CD14-positive monocyte (primary cell): ENCODE measurements around the gene SPTB. TPM values are rescaled to one million over a fixed set of nuclear protein-coding genes. Genes with fewer than 3 reads are reported as not detected.

Experiments
- DNase-seq, 3 donors: peaks; one replicate each; pipeline ENCODE4 v3.0.0-alpha.2; 2011 to 2022
- H2AFZ ChIP-seq: 2 replicates; pipeline ENCODE4 v1.6.0; 2012; ENCODE audit warnings: mild to moderate bottlenecking, low read depth, low read length, inconsistent platforms; ENCODE audit not compliant: insufficient read depth, poor library complexity, severe bottlenecking
- H3K27ac ChIP-seq, 2 donors: 1 replicate in 1 of 2; 2 replicates in 1 of 2; pipeline ENCODE4 v1.5.1; 2012 to 2013; ENCODE audit warnings: low read length in 2 of 2, control low read depth in 1 of 2, inconsistent platforms in 1 of 2, low read depth in 1 of 2, mild to moderate bottlenecking in 1 of 2
- H3K27me3 ChIP-seq, 2 donors: one replicate each; pipeline versions ENCODE4 v1.6.0 to v1.6.1; 2011 to 2013; ENCODE audit warnings: low read length in 2 of 2; ENCODE audit not compliant: control insufficient read depth in 2 of 2, insufficient read depth in 2 of 2
- H3K36me3 ChIP-seq, 2 donors: replicated peaks in 1 of 2; 1 replicate in 1 of 2; 2 replicates in 1 of 2; pipeline versions ENCODE4 v1.5.1 to v1.6.1; 2012 to 2013; ENCODE audit warnings: low read length in 2 of 2, control low read depth in 1 of 2, inconsistent platforms in 1 of 2, mild to moderate bottlenecking in 1 of 2; ENCODE audit not compliant: insufficient read depth in 2 of 2, control insufficient read depth in 1 of 2
- H3K4me1 ChIP-seq, 2 donors: 1 replicate in 1 of 2; 2 replicates in 1 of 2; pipeline versions ENCODE4 v1.5.1 to v1.6.1; 2012 to 2013; ENCODE audit warnings: low read length in 2 of 2, control low read depth in 1 of 2, inconsistent platforms in 1 of 2, mild to moderate bottlenecking in 1 of 2, moderate library complexity in 1 of 2; ENCODE audit not compliant: insufficient read depth in 2 of 2, control insufficient read depth in 1 of 2
- H3K4me2 ChIP-seq: replicated peaks from 2 replicates; pipeline ENCODE3; 2012; ENCODE audit warnings: low read length, moderate library complexity, mild to moderate bottlenecking; ENCODE audit not compliant: poor library complexity, severe bottlenecking; ENCODE audit errors: extremely low read depth
- H3K4me3 ChIP-seq, 3 experiments: fragments of 200-600 bp in 1 of 3; sonication (generic) in 1 of 3; replicated peaks in 1 of 3; 1 replicate in 2 of 3; 2 replicates in 1 of 3; pipeline ENCODE4 v1.5.1; 2011 to 2013; ENCODE audit warnings: low read length in 3 of 3, mild to moderate bottlenecking in 3 of 3, control low read depth in 2 of 3, low read depth in 2 of 3, inconsistent platforms in 1 of 3, moderate library complexity in 1 of 3
- H3K79me2 ChIP-seq: 2 replicates; pipeline ENCODE4 v1.6.0; 2012; ENCODE audit warnings: mild to moderate bottlenecking, control low read depth, inconsistent platforms, low read length, moderate library complexity; ENCODE audit not compliant: insufficient read depth
- H3K9ac ChIP-seq: 2 replicates; pipeline ENCODE4 v1.6.0; 2017; ENCODE audit warnings: low read length, mild to moderate bottlenecking; ENCODE audit not compliant: insufficient read depth, poor library complexity, severe bottlenecking
- H3K9me3 ChIP-seq, 2 donors: replicated peaks in 1 of 2; 1 replicate in 1 of 2; 2 replicates in 1 of 2; pipeline versions ENCODE4 v1.5.1 to v1.6.1; 2012 to 2013; ENCODE audit warnings: low read length in 2 of 2, control low read depth in 1 of 2; ENCODE audit not compliant: control insufficient read depth in 1 of 2, insufficient read depth in 1 of 2
- H4K20me1 ChIP-seq: 2 replicates; pipeline ENCODE4 v1.6.0; 2012; ENCODE audit warnings: mild to moderate bottlenecking, low read length, control low read depth, moderate library complexity; ENCODE audit not compliant: insufficient read depth
- H3K27ac Mint-ChIP-seq, 7 donors: one replicate each; pipeline ENCODE4 v1.8.0; 2020; ENCODE audit warnings: mild to moderate bottlenecking in 7 of 7, mixed read lengths in 7 of 7, moderate library complexity in 6 of 7, inconsistent platforms in 2 of 7
- H3K27me3 Mint-ChIP-seq, 3 donors: one replicate each; pipeline ENCODE4 v1.8.0; 2021 to 2022; ENCODE audit warnings: low read depth in 3 of 3, mild to moderate bottlenecking in 3 of 3, mixed read lengths in 3 of 3, moderate library complexity in 3 of 3, inconsistent platforms in 1 of 3
- H3K36me3 Mint-ChIP-seq, 2 donors: one replicate each; pipeline ENCODE4 v1.8.0; 2020; ENCODE audit warnings: mixed read lengths in 2 of 2, inconsistent platforms in 1 of 2, mild to moderate bottlenecking in 1 of 2
- H3K4me1 Mint-ChIP-seq: one replicate; pipeline ENCODE4 v1.8.0; 2020; ENCODE audit warnings: mild to moderate bottlenecking, mixed read lengths
- H3K4me3 Mint-ChIP-seq, 2 donors: one replicate each; pipeline ENCODE4 v1.8.0; 2020; ENCODE audit warnings: mild to moderate bottlenecking in 2 of 2, mixed read lengths in 2 of 2, moderate library complexity in 1 of 2
- H3K9me3 Mint-ChIP-seq, 7 donors: one replicate each; pipeline ENCODE4 v1.8.0; 2020 to 2022; ENCODE audit warnings: mixed read lengths in 7 of 7, mild to moderate bottlenecking in 6 of 7, moderate library complexity in 6 of 7, inconsistent platforms in 2 of 7
- WGBS: methylation state at CpG from one replicate; pipeline ENCODE4 v1.1.5; 2013; ENCODE audit warnings: missing lambda C conversion rate; ENCODE audit not compliant: insufficient coverage; 5-methylcytosine and 5-hydroxymethylcytosine counted together
- intact Hi-C, 2 donors: fragments of 100-400 bp; cut with micrococcal nuclease; formaldehyde crosslinking; loops; one replicate each; pipeline versions ENCODE4 v1.15.0 to v1.15.1; 2023
- polyA plus RNA-seq, 3 donors: library from polyadenylated mRNA; depleted of rRNA in 1 of 3; unstranded in 2 of 3; stranded (reverse) in 1 of 3; fragments of 300-500 nt in 2 of 3; fragments of >200 nt in 1 of 3; fragmentation: Illumina TruSeq in 2 of 3; gene quantifications; 1 replicate in 2 of 3; 2 replicates in 1 of 3; pipeline ENCODE4 v1.2.3, GENCODE V29; 2012 to 2021
- TF ChIP-seq, protein P1 (sequence below): fragments of 200-600 bp; IDR thresholded peaks from one replicate; pipeline ENCODE4 v1.8.0; 2022; ENCODE audit warnings: antibody characterized with exemption, mild to moderate bottlenecking

SPTB gene
- polyA plus RNA-seq, 3 donors: not detected

DNA sequence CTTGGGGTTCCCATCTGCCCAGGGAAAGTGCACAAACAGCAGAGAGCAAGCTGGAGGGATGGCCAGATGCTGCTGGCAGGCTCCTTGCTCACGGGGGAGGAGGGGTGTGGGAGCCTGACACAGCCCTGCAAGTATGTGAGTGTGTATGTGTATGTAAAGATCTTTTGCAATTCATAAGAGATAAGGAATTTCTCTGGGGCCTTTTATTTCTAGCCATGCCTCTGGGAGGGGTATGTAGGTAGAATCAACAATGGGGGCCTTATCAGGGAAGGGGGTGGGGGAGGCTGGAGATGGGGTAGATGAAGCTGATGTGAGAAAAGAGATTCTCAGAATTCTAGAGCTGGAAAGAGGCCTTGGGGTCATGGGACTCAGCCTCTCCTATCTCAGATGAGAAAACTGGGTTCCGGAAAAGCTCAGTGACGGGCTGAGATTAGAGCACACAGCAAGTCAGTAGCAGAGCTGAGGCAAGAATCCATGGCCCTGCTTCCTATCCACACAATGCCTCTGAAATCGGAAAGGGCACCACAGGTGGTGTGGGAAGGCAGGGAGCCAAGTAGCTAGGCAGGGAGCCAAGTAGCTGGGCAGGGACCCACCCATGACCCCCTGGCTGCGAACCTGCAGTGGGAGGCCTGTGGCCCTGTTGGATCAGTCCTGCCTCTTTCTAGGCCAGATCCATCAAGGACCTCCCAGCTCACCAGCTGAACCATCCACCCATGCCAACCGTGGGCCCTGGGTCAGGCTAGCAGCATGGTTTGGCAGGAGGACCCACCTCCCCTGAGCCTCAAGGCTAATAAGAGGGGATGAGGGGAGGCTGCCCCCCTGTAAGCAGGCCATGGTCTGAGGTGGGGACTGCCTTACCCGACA, 120.8 kb downstream of the SPTB start:
- Histone ChIP-seq H2AFZ (no peak overlapping the region), H3K79me2 (no peaks in the 10 kb centered on the region), H3K4me1 (peaks cover 0 to under 1% of the 10 kb centered on the region in 2 donors), H3K4me2 (no peak overlapping the region), H3K4me3 (no peak overlapping the region), H3K9me3 (peaks cover 0 to 3% of the 10 kb centered on the region in 2 donors), H3K36me3 (no peaks in the 10 kb centered on the region), H3K27ac (no peak overlapping the region), H4K20me1 (no peaks in the 10 kb centered on the region), H3K27me3 (peaks cover 0 to 28% of the 10 kb centered on the region in 2 donors), H3K9ac (no peak overlapping the region)
- Mint-ChIP-seq H3K27me3 (peaks cover 34 to 44% (median 42%) of the 10 kb centered on the region in 3 donors), H3K4me3 (no peak overlapping the region), H3K9me3 (peaks cover 0 to 8% (median 3%) of the 10 kb centered on the region in 7 donors), H3K4me1 (peaks cover 19% of the 10 kb centered on the region), H3K36me3 (no peaks in the 10 kb centered on the region), H3K27ac (peak overlapping the region in 2 of 7 donors; percentile 44 to 46)
- intact Hi-C loops: loop anchor here in 1 of 2 donors (5.0 kb wide), 1 partner anchor 72 kb away; no protein-coding TSS in a partner anchor
- TF ChIP-seq, protein P1, sequence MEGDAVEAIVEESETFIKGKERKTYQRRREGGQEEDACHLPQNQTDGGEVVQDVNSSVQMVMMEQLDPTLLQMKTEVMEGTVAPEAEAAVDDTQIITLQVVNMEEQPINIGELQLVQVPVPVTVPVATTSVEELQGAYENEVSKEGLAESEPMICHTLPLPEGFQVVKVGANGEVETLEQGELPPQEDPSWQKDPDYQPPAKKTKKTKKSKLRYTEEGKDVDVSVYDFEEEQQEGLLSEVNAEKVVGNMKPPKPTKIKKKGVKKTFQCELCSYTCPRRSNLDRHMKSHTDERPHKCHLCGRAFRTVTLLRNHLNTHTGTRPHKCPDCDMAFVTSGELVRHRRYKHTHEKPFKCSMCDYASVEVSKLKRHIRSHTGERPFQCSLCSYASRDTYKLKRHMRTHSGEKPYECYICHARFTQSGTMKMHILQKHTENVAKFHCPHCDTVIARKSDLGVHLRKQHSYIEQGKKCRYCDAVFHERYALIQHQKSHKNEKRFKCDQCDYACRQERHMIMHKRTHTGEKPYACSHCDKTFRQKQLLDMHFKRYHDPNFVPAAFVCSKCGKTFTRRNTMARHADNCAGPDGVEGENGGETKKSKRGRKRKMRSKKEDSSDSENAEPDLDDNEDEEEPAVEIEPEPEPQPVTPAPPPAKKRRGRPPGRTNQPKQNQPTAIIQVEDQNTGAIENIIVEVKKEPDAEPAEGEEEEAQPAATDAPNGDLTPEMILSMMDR: no peak
- no peak for DNase-seq
- 84% methylated on average over 5 of the region's 7 CpGs for WGBS

DNA sequence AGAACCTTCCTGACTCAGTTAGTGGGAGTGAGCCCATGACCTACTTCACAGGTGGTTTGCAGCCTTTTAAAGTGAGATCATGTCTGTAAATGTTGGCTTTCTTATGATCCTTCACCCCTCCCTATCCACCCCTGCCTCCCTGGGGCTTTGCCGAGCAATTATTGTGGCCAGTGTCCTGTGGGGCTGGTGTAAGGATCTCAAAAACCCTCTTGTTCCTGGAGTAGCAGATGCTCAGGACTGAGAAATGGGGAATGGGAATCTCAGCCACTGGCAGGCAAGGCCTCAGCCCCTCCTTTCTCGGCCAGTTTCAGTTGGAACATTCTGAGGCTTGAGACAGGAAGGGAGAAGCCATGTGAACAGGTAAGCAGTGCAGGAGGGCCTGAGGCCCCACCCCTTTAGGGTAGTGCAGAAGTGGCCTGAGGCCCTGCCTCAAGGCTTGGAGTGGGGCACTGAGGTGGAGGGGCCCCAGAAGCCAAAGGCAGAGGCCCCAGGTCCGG, 121.6 kb downstream of the SPTB start:
- H3K9ac ChIP-seq: no peak overlapping the region
- no peaks in the 10 kb centered on the region for H3K79me2 ChIP-seq
- no peak overlapping the region for H3K4me3 Mint-ChIP-seq
- no peaks in the 10 kb centered on the region for H4K20me1 ChIP-seq
- H3K4me1 Mint-ChIP-seq: peaks cover 12% of the 10 kb centered on the region
- peaks cover 0 to 3% of the 10 kb centered on the region in 2 donors for H3K9me3 ChIP-seq
- no peak overlapping the region for H3K4me3 ChIP-seq
- DNase-seq: no peak
- TF ChIP-seq, protein P1: no peak
- H3K36me3 ChIP-seq: no peaks in the 10 kb centered on the region
- H3K27ac Mint-ChIP-seq: no peak overlapping the region
- H3K27me3 Mint-ChIP-seq: peaks cover 32 to 38% (median 37%) of the 10 kb centered on the region in 3 donors
- H3K4me2 ChIP-seq: no peak overlapping the region
- H3K9me3 Mint-ChIP-seq: peaks cover 0 to 9% (median 5%) of the 10 kb centered on the region in 7 donors
- peaks cover 0 to 23% of the 10 kb centered on the region in 2 donors for H3K27me3 ChIP-seq
- no peaks in the 10 kb centered on the region for H3K36me3 Mint-ChIP-seq
- intact Hi-C loops: loop anchor here in 1 of 2 donors (5.0 kb wide), 1 partner anchor 71 kb away; no protein-coding TSS in a partner anchor
- H3K4me1 ChIP-seq: no peaks in the 10 kb centered on the region
- H3K27ac ChIP-seq: no peak overlapping the region
- no peak overlapping the region for H2AFZ ChIP-seq
- 90% methylated on average over 1 of the region's 3 CpGs for WGBS
